ENCODE results near the gene RASAL2.

The RASAL2 gene

GRCh38 chr1:178142806-178143205 is 48.9 kb downstream of the RASAL2 start:
- Histone ChIP-seq H3K4me3 (ENCODE audit: low read length in 2 of 2) (no peak overlapping the region), H3K4me1 (ENCODE audit: control insufficient read depth, insufficient read depth, low read length) (no peaks in the 10 kb centered on the region), H3K9me3 (ENCODE audit: control insufficient read depth in 2 of 2, low read length in 2 of 2) (no peaks in the 10 kb centered on the region), H3K36me3 (ENCODE audit: control insufficient read depth in 2 of 2, insufficient read depth in 2 of 2, low read length in 2 of 2) (no peaks in the 10 kb centered on the region), H3K27ac (ENCODE audit: low read length) (no peak overlapping the region), H3K27me3 (ENCODE audit: control insufficient read depth in 1 of 2, insufficient read depth in 2 of 2, low read length in 2 of 2) (no peaks in the 10 kb centered on the region), H3K9ac (ENCODE audit: low read length in 2 of 2) (no peak overlapping the region)

DNA sequence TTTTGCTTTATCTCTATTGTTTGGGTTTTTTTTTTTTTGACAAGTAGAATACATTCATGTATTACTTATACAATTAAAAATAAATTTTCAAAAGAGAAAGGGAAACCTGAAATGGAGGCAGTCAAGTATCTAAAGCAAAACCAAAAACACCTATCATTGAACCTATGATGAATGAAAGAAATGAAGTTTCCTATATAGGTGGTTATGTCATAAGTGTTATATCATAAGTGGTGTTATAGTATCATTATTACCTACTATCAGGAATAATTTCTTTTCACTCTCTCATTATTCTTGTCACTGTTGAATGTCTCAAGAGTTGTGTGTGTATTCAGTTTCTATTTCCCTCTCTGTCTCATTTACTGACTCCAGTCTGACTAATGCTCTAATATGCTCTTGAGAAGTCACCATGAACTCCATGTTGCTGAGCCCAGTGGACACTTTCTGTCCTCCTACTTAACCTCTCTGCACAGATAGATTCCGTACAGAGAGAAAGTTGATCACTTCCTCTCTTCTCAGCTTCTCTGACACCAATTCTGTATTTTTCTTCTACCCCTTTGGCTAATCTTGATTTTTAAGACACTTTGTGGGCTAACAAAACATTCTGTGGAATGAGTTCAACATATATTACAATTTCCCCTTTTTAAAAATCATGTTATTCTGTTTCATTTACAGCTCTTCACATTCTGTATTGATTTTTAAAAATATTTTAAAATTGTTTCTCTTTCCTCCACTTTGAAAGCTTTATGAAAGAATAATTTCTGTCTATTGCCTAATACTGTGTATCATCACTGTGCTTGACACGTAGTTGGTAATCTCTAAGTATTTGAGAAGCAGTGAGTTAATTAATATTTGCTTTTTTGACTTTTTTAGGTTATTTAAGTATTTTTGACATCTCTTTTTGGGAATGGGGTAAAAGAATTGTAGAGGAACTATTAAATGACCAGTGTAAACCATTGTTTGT is 50.1 kb downstream of the RASAL2 start:
- no peaks in the 10 kb centered on the region for H3K27me3 ChIP-seq (ENCODE audit: control insufficient read depth in 1 of 2, insufficient read depth in 2 of 2, low read length in 2 of 2)
- H3K4me3 ChIP-seq (ENCODE audit: low read length in 2 of 2): no peak overlapping the region
- H3K27ac ChIP-seq (ENCODE audit: low read length): no peak overlapping the region
- H3K36me3 ChIP-seq (ENCODE audit: control insufficient read depth in 2 of 2, insufficient read depth in 2 of 2, low read length in 2 of 2): no peaks in the 10 kb centered on the region
- no peak overlapping the region for H3K9ac ChIP-seq (ENCODE audit: low read length in 2 of 2)
- H3K4me1 ChIP-seq (ENCODE audit: control insufficient read depth, insufficient read depth, low read length): no peaks in the 10 kb centered on the region
- no peaks in the 10 kb centered on the region for H3K9me3 ChIP-seq (ENCODE audit: control insufficient read depth in 2 of 2, low read length in 2 of 2)

GRCh38 chr1:178145605-178146004 is 51.7 kb downstream of the RASAL2 start:
- H3K9ac ChIP-seq (ENCODE audit: low read length in 2 of 2): no peak overlapping the region
- H3K4me3 ChIP-seq (ENCODE audit: low read length in 2 of 2): no peak overlapping the region
- no peaks in the 10 kb centered on the region for H3K9me3 ChIP-seq (ENCODE audit: control insufficient read depth in 2 of 2, low read length in 2 of 2)
- no peaks in the 10 kb centered on the region for H3K36me3 ChIP-seq (ENCODE audit: control insufficient read depth in 2 of 2, insufficient read depth in 2 of 2, low read length in 2 of 2)
- no peak overlapping the region for H3K27ac ChIP-seq (ENCODE audit: low read length)
- H3K4me1 ChIP-seq (ENCODE audit: control insufficient read depth, insufficient read depth, low read length): no peaks in the 10 kb centered on the region
- H3K27me3 ChIP-seq (ENCODE audit: control insufficient read depth in 1 of 2, insufficient read depth in 2 of 2, low read length in 2 of 2): no peaks in the 10 kb centered on the region

DNA sequence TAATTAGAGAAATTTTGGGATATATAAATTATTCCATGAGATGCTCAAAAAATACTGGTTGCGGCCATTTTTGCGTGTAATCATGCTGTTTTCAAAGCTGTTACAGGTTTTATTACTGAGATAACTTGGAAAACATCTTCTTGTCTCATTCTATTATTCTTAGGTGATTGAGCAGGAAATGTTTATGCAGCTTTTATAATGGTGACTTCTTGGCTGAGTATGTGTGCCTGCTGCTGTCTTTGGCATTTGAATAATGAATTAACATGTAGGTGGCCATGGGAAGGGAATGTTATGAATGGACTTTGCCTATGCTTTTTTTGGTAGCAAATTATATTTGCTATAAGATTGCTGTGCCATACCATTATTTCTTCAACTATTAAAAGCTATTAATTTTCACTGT is 52.5 kb downstream of the RASAL2 start:
- H3K9ac ChIP-seq (ENCODE audit: low read length in 2 of 2): no peak overlapping the region
- H3K27me3 ChIP-seq (ENCODE audit: control insufficient read depth in 1 of 2, insufficient read depth in 2 of 2, low read length in 2 of 2): no peaks in the 10 kb centered on the region
- H3K27ac ChIP-seq (ENCODE audit: low read length): no peak overlapping the region
- no peak overlapping the region for H3K4me3 ChIP-seq (ENCODE audit: low read length in 2 of 2)
- no peaks in the 10 kb centered on the region for H3K36me3 ChIP-seq (ENCODE audit: control insufficient read depth in 2 of 2, insufficient read depth in 2 of 2, low read length in 2 of 2)
- H3K4me1 ChIP-seq (ENCODE audit: control insufficient read depth, insufficient read depth, low read length): no peaks in the 10 kb centered on the region
- no peaks in the 10 kb centered on the region for H3K9me3 ChIP-seq (ENCODE audit: control insufficient read depth in 2 of 2, low read length in 2 of 2)

- H3K27me3 ChIP-seq (ENCODE audit: control insufficient read depth in 1 of 2, insufficient read depth in 2 of 2, low read length in 2 of 2): no peaks in the 10 kb centered on the region
- no peak overlapping the region for H3K27ac ChIP-seq (ENCODE audit: low read length)
- no peaks in the 10 kb centered on the region for H3K4me1 ChIP-seq (ENCODE audit: control insufficient read depth, insufficient read depth, low read length)
- H3K9ac ChIP-seq (ENCODE audit: low read length in 2 of 2): no peak overlapping the region
- H3K36me3 ChIP-seq (ENCODE audit: control insufficient read depth in 2 of 2, insufficient read depth in 2 of 2, low read length in 2 of 2): no peaks in the 10 kb centered on the region
- H3K4me3 ChIP-seq (ENCODE audit: low read length in 2 of 2): no peak overlapping the region
- H3K9me3 ChIP-seq (ENCODE audit: control insufficient read depth in 2 of 2, low read length in 2 of 2): no peaks in the 10 kb centered on the region
These were observed 56.7 kb downstream of the RASAL2 start for GRCh38 chr1:178150610-178151009.

DNA sequence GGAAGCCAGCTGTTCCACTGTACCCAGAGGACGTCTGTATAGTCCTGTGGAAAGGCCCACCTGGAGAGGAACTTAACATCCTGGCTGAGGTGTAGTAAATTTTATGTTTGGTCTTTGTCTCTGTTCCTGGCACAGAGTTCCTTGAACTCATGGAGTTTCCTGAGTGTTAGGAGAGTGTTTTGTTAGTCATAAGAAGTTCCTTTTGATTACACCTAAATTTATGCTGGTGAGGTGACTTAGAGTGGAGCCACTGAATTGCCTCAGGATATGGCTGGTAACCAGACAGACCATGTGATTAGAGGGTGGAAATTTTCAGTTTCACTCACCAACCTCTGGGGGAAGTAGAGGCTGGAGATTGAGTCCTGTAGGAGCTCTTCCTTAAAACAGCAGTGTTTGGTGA is 57.9 kb downstream of the RASAL2 start:
- H3K9me3 ChIP-seq (ENCODE audit: control insufficient read depth in 2 of 2, low read length in 2 of 2): no peaks in the 10 kb centered on the region
- H3K9ac ChIP-seq (ENCODE audit: low read length in 2 of 2): no peak overlapping the region
- H3K27ac ChIP-seq (ENCODE audit: low read length): no peak overlapping the region
- no peak overlapping the region for H3K4me3 ChIP-seq (ENCODE audit: low read length in 2 of 2)
- no peaks in the 10 kb centered on the region for H3K27me3 ChIP-seq (ENCODE audit: control insufficient read depth in 1 of 2, insufficient read depth in 2 of 2, low read length in 2 of 2)
- no peaks in the 10 kb centered on the region for H3K4me1 ChIP-seq (ENCODE audit: control insufficient read depth, insufficient read depth, low read length)
- H3K36me3 ChIP-seq (ENCODE audit: control insufficient read depth in 2 of 2, insufficient read depth in 2 of 2, low read length in 2 of 2): no peaks in the 10 kb centered on the region

- no peaks in the 10 kb centered on the region for H3K9me3 ChIP-seq (ENCODE audit: control insufficient read depth in 2 of 2, low read length in 2 of 2)
- H3K4me3 ChIP-seq (ENCODE audit: low read length in 2 of 2): no peak overlapping the region
- no peaks in the 10 kb centered on the region for H3K4me1 ChIP-seq (ENCODE audit: control insufficient read depth, insufficient read depth, low read length)
- H3K36me3 ChIP-seq (ENCODE audit: control insufficient read depth in 2 of 2, insufficient read depth in 2 of 2, low read length in 2 of 2): no peaks in the 10 kb centered on the region
- no peak overlapping the region for H3K9ac ChIP-seq (ENCODE audit: low read length in 2 of 2)
- H3K27me3 ChIP-seq (ENCODE audit: control insufficient read depth in 1 of 2, insufficient read depth in 2 of 2, low read length in 2 of 2): no peaks in the 10 kb centered on the region
- H3K27ac ChIP-seq (ENCODE audit: low read length): no peak overlapping the region
These were observed 61.8 kb downstream of the RASAL2 start for GRCh38 chr1:178155481-178156255.

- no peaks in the 10 kb centered on the region for H3K4me1 ChIP-seq (ENCODE audit: control insufficient read depth, insufficient read depth, low read length)
These were observed 67.0 kb downstream of the RASAL2 start for GRCh38 chr1:178160736-178161475.

GRCh38 chr1:178161516-178161915 is 67.6 kb downstream of the RASAL2 start:
- H3K36me3 ChIP-seq (ENCODE audit: control insufficient read depth in 2 of 2, insufficient read depth in 2 of 2, low read length in 2 of 2): no peaks in the 10 kb centered on the region
- H3K27ac ChIP-seq (ENCODE audit: low read length): no peak overlapping the region
- no peaks in the 10 kb centered on the region for H3K9me3 ChIP-seq (ENCODE audit: control insufficient read depth in 2 of 2, low read length in 2 of 2)
- no peak overlapping the region for H3K9ac ChIP-seq (ENCODE audit: low read length in 2 of 2)
- no peaks in the 10 kb centered on the region for H3K4me1 ChIP-seq (ENCODE audit: control insufficient read depth, insufficient read depth, low read length)
- no peaks in the 10 kb centered on the region for H3K27me3 ChIP-seq (ENCODE audit: control insufficient read depth in 1 of 2, insufficient read depth in 2 of 2, low read length in 2 of 2)
- H3K4me3 ChIP-seq (ENCODE audit: low read length in 2 of 2): no peak overlapping the region

More at GRCh38 chr1:178160736-178161475, 67.0 kb downstream of the RASAL2 start:
- H3K4me3 ChIP-seq (ENCODE audit: low read length in 2 of 2): no peak overlapping the region
- H3K9ac ChIP-seq (ENCODE audit: low read length in 2 of 2): no peak overlapping the region
- no peaks in the 10 kb centered on the region for H3K9me3 ChIP-seq (ENCODE audit: control insufficient read depth in 2 of 2, low read length in 2 of 2)
- no peaks in the 10 kb centered on the region for H3K27me3 ChIP-seq (ENCODE audit: control insufficient read depth in 1 of 2, insufficient read depth in 2 of 2, low read length in 2 of 2)
- H3K36me3 ChIP-seq (ENCODE audit: control insufficient read depth in 2 of 2, insufficient read depth in 2 of 2, low read length in 2 of 2): no peaks in the 10 kb centered on the region
- H3K27ac ChIP-seq (ENCODE audit: low read length): no peak overlapping the region

- H3K27me3 ChIP-seq (ENCODE audit: control insufficient read depth in 1 of 2, insufficient read depth in 2 of 2, low read length in 2 of 2): no peaks in the 10 kb centered on the region
- no peak overlapping the region for H3K9ac ChIP-seq (ENCODE audit: low read length in 2 of 2)
- H3K36me3 ChIP-seq (ENCODE audit: control insufficient read depth in 2 of 2, insufficient read depth in 2 of 2, low read length in 2 of 2): no peaks in the 10 kb centered on the region
- H3K27ac ChIP-seq (ENCODE audit: low read length): no peak overlapping the region
- H3K4me1 ChIP-seq (ENCODE audit: control insufficient read depth, insufficient read depth, low read length): no peaks in the 10 kb centered on the region
- H3K9me3 ChIP-seq (ENCODE audit: control insufficient read depth in 2 of 2, low read length in 2 of 2): no peaks in the 10 kb centered on the region
- no peak overlapping the region for H3K4me3 ChIP-seq (ENCODE audit: low read length in 2 of 2)
These were observed 71.3 kb downstream of the RASAL2 start for GRCh38 chr1:178165196-178165595.
